HepG2 (cell line): ENCODE data around the gene ROS1. TPM values are rescaled to one million over a fixed set of nuclear protein-coding genes. Genes with fewer than 3 reads are reported as not detected.

Source experiments
- ATAC-seq: fragments of 200-7000 bp; cut with Tn5 transposase; 3 replicates; pipeline ENCODE4 v1.9.1; 2020; ENCODE audit warnings: mild to moderate bottlenecking, moderate library complexity
- BruUV-seq: library from RNA; stranded (reverse); fragments of 400-500 nt; replicated peaks from 2 replicates; lab custom pipeline; 2021; lab: Mats Ljungman, UMichigan
- CTCF ChIA-PET: fragments of 300-600 bp; formaldehyde crosslinking; extraction: SDS; loops from one replicate; lab custom pipeline; 2021; ENCODE audit warnings: low total read pairs, inconsistent platforms, low intra/inter-chr PET ratio; lab: Yijun Ruan, JAX
- POLR2A ChIA-PET: fragments of 350-600 bp; sonication (Branson Sonifier 250); formaldehyde crosslinking; loops from one replicate; lab custom pipeline; 2020; ENCODE audit warnings: antibody characterized with exemption, inconsistent platforms; lab: Yijun Ruan, JAX
- DNase-seq: peaks from one replicate; pipeline ENCODE4 v3.0.0-alpha.2; 2015; ENCODE audit warnings: low spot score
- FAIRE-seq: peaks from 3 replicates; lab custom pipeline; 2011; peaks lifted over from hg19 to GRCh38; lab: Jason Lieb, UNC
- H2AFZ ChIP-seq: one replicate; pipeline ENCODE4 v1.6.1; 2011; ENCODE audit warnings: low read length, inconsistent platforms
- H3K27ac ChIP-seq: fragments of 300-600 bp; 3 replicates; pipeline ENCODE4 v1.8.0; 2011; ENCODE audit warnings: mixed run types, mild to moderate bottlenecking, mixed read lengths, low read length, inconsistent platforms; ENCODE audit not compliant: insufficient read depth; ENCODE audit errors: extremely low read length
- H3K27me3 ChIP-seq, 2 experiments: fragments of 200-600 bp in 1 of 2; 2 replicates in 1 of 2; 3 replicates in 1 of 2; pipeline versions ENCODE4 v1.6.0 to v1.8.0; 2011; ENCODE audit warnings: low read length in 2 of 2, mild to moderate bottlenecking in 2 of 2, moderate library complexity in 2 of 2, inconsistent platforms in 1 of 2; ENCODE audit not compliant: insufficient read depth in 2 of 2, control insufficient read depth in 1 of 2
- H3K36me3 ChIP-seq, 2 experiments: fragments of 200-600 bp in 1 of 2; replicated peaks in 1 of 2; 2 replicates in 1 of 2; 3 replicates in 1 of 2; pipeline versions ENCODE4 v1.5.1 to v1.8.0; 2011; ENCODE audit warnings: low read length in 2 of 2, inconsistent platforms in 1 of 2; ENCODE audit not compliant: insufficient read depth in 2 of 2, control insufficient read depth in 1 of 2
- H3K4me1 ChIP-seq: 2 replicates; pipeline ENCODE4 v1.5.1; 2012; ENCODE audit warnings: low read length, inconsistent platforms; ENCODE audit not compliant: insufficient read depth
- H3K4me2 ChIP-seq: 2 replicates; pipeline ENCODE4 v1.6.0; 2011; ENCODE audit warnings: low read depth, low read length, inconsistent platforms
- H3K4me3 ChIP-seq, 3 experiments: fragments of 200-600 bp in 1 of 3; sonication (generic), shearing (Covaris generic) in 1 of 3; replicated peaks in 1 of 3; 2 replicates each; pipeline ENCODE4 v1.5.1; 2011 to 2016; ENCODE audit warnings: low read length in 3 of 3, inconsistent platforms in 2 of 3, low read depth in 2 of 3, mild to moderate bottlenecking in 2 of 3, control low read depth in 1 of 3, mixed read lengths in 1 of 3; ENCODE audit not compliant: insufficient read depth in 1 of 3
- H3K79me2 ChIP-seq: one replicate; pipeline ENCODE4 v1.6.1; 2011; ENCODE audit warnings: low read length, inconsistent platforms; ENCODE audit not compliant: insufficient read depth
- H3K9ac ChIP-seq: 2 replicates; pipeline ENCODE4 v1.6.0; 2011; ENCODE audit warnings: mild to moderate bottlenecking, low read depth, low read length, inconsistent platforms; ENCODE audit not compliant: insufficient read depth
- H3K9me3 ChIP-seq: 2 replicates; pipeline ENCODE4 v1.5.1; 2012; ENCODE audit warnings: mild to moderate bottlenecking, low read length
- H4K20me1 ChIP-seq: 2 replicates; pipeline ENCODE4 v1.6.0; 2011; ENCODE audit warnings: inconsistent platforms, mild to moderate bottlenecking, low read length, moderate library complexity; ENCODE audit not compliant: insufficient read depth
- DNMT3B ChIP-seq: conservative IDR thresholded peaks from 2 replicates; pipeline ENCODE4 v1.6.1; 2016; ENCODE audit warnings: missing biosample characterization, control low read depth
- MAFK ChIP-seq, 2 experiments: IDR thresholded peaks in 1 of 2; conservative IDR thresholded peaks in 1 of 2; 2 replicates each; pipeline ENCODE4 v1.6.1; 2011; ENCODE audit warnings: improper control_type of control experiment in 2 of 2, low read length in 2 of 2
- NR2F6 ChIP-seq, 2 experiments: IDR thresholded peaks; 2 replicates each; pipeline ENCODE4 v1.6.1; 2016; ENCODE audit warnings: antibody characterized with exemption in 1 of 2, mild to moderate bottlenecking in 1 of 2
- NRL ChIP-seq: sonication (generic); formaldehyde crosslinking; IDR thresholded peaks from 2 replicates; pipeline ENCODE4 v1.5.0; 2020; ENCODE audit warnings: missing genetic modification reagents, mild to moderate bottlenecking, moderate library complexity, borderline replicate concordance
- RBM22 ChIP-seq: fragments of 200-400 bp; formaldehyde crosslinking; optimal IDR thresholded peaks from 2 replicates; pipeline ENCODE3; 2017; ENCODE audit warnings: mild to moderate bottlenecking, low read length, moderate library complexity
- ZNF317 ChIP-seq: sonication (generic); formaldehyde crosslinking; IDR thresholded peaks from 2 replicates; pipeline ENCODE4 v1.5.0; 2020; ENCODE audit warnings: mild to moderate bottlenecking, missing genetic modification reagents
- ZNF713 ChIP-seq: sonication (generic); formaldehyde crosslinking; IDR thresholded peaks from 2 replicates; pipeline ENCODE4 v1.4.0; 2020; ENCODE audit warnings: mild to moderate bottlenecking, missing genetic modification reagents
- WGBS: methylation state at CpG from one replicate; pipeline ENCODE4 v1.1.6; 2017; ENCODE audit warnings: low lambda C conversion rate; 5-methylcytosine and 5-hydroxymethylcytosine counted together
- in situ Hi-C: cut with HindIII; loops from 2 replicates; pipeline ENCODE4 v1.10.0; 2017; ENCODE audit warnings: low pct_unique_long_range_greater_than_20kb; ENCODE audit not compliant: extremely low pct_ligation_motif_present
- intact Hi-C: fragments of 100-400 bp; cut with micrococcal nuclease; formaldehyde crosslinking; loops from one replicate; pipeline ENCODE4 v1.10.0; 2022; ENCODE audit not compliant: unreplicated experiment
- polyA plus RNA-seq, 8 experiments: library from polyadenylated mRNA; depleted of rRNA in 3 of 8; stranded (reverse) in 7 of 8; unstranded in 1 of 8; fragments of >200 nt; fragmentation: Illumina TruSeq in 4 of 8; extraction: Trizol in 4 of 8; gene quantifications; 2 replicates each; pipeline versions ENCODE4 v1.2.1 to v1.2.3, GENCODE V29; 2011 to 2016; ENCODE audit warnings: low read depth in 4 of 8, missing spikeins in 1 of 8, mixed read lengths in 1 of 8; ENCODE audit not compliant: insufficient read depth in 1 of 8
- total RNA-seq, 5 experiments: library from RNA; depleted of rRNA; stranded (reverse); fragments of >200 nt; fragmentation: Illumina TruSeq; extraction: Trizol; gene quantifications; 2 replicates each; pipeline ENCODE4 v1.2.3, GENCODE V29; 2016; ENCODE audit warnings: low read depth in 1 of 5
- TF ChIP-seq, protein P1 (sequence below): sonication (generic); formaldehyde crosslinking; IDR thresholded peaks from 2 replicates; pipeline ENCODE4 v1.4.0; 2020; ENCODE audit warnings: missing genetic modification reagents, mild to moderate bottlenecking, borderline replicate concordance
- TF ChIP-seq, protein P2 (sequence below): sonication (generic); formaldehyde crosslinking; IDR thresholded peaks from 2 replicates; pipeline ENCODE4 v1.8.0; 2023; ENCODE audit warnings: mild to moderate bottlenecking, missing genetic modification reagents

ROS1 gene
- total and polyA plus RNA-seq, 2 of the 13 experiments (the other 11 are each of a cell fraction or from before 2014, with no cell fraction given) = not detected

GRCh38 chr6:117351521-117351920 lies 74.2 kb downstream of the ROS1 start:
- POLR2A ChIA-PET = interaction anchor here (1.4 kb wide), 1 partner anchor 251 kb away, joined by 3 read pairs; the partner anchor contains the start of gene GOPC
- H3K9ac ChIP-seq = no peak overlapping the region
- H2AFZ ChIP-seq = no peak overlapping the region
- DNase-seq (no peak), FAIRE-seq (no peak), ATAC-seq (no peak)
- H3K4me3 ChIP-seq = no peak overlapping the region
- no TSS peak for BruUV-seq
- no peaks in the 10 kb centered on the region for H3K36me3 ChIP-seq
- no peak overlapping the region for H3K27ac ChIP-seq
- TF ChIP-seq, protein P1, sequence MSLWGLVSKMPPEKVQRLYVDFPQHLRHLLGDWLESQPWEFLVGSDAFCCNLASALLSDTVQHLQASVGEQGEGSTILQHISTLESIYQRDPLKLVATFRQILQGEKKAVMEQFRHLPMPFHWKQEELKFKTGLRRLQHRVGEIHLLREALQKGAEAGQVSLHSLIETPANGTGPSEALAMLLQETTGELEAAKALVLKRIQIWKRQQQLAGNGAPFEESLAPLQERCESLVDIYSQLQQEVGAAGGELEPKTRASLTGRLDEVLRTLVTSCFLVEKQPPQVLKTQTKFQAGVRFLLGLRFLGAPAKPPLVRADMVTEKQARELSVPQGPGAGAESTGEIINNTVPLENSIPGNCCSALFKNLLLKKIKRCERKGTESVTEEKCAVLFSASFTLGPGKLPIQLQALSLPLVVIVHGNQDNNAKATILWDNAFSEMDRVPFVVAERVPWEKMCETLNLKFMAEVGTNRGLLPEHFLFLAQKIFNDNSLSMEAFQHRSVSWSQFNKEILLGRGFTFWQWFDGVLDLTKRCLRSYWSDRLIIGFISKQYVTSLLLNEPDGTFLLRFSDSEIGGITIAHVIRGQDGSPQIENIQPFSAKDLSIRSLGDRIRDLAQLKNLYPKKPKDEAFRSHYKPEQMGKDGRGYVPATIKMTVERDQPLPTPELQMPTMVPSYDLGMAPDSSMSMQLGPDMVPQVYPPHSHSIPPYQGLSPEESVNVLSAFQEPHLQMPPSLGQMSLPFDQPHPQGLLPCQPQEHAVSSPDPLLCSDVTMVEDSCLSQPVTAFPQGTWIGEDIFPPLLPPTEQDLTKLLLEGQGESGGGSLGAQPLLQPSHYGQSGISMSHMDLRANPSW (CRISPR knock-in tag) = no peak
- no peak for TF ChIP-seq NR2F6 (IDR thresholded peaks at IDR 0.05)
- TF ChIP-seq NR2F6 (CRISPR knock-in tag; IDR thresholded peaks at IDR 0.05) = no peak
- TF ChIP-seq DNMT3B = no peak
- TF ChIP-seq NRL (CRISPR knock-in tag) = no peak
- no peak for TF ChIP-seq RBM22
- TF ChIP-seq ZNF713 (CRISPR knock-in tag) = no peak
- TF ChIP-seq MAFK (conservative IDR thresholded peaks at IDR 0.05 in 1 of 2, IDR thresholded peaks at IDR 0.05 in 1 of 2; ENCODE audit: low read length in 2 of 2) = no peak
- TF ChIP-seq ZNF317 (CRISPR knock-in tag) = no peak
- TF ChIP-seq, protein P2, sequence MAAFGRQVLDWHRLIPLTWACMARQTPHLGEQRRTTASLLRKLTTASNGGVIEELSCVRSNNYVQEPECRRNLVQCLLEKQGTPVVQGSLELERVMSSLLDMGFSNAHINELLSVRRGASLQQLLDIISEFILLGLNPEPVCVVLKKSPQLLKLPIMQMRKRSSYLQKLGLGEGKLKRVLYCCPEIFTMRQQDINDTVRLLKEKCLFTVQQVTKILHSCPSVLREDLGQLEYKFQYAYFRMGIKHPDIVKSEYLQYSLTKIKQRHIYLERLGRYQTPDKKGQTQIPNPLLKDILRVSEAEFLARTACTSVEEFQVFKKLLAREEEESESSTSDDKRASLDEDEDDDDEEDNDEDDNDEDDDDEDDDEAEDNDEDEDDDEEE = no peak
- no peaks in the 10 kb centered on the region for H3K9me3 ChIP-seq
- intact Hi-C loops = no loop called here
- no peaks in the 10 kb centered on the region for H3K4me1 ChIP-seq
- 0% methylated on average over 1 of the region's 1 CpG for WGBS
- no peaks in the 10 kb centered on the region for H3K79me2 ChIP-seq
- no peaks in the 10 kb centered on the region for H4K20me1 ChIP-seq
- H3K4me2 ChIP-seq = no peak overlapping the region
- CTCF ChIA-PET = no interaction called here
- in situ Hi-C loops = loop anchor here (5.0 kb wide), 1 partner anchor 481 kb away; no protein-coding TSS in a partner anchor
- no peaks in the 10 kb centered on the region for H3K27me3 ChIP-seq
